HEK293T (cell line): Measurements from ENCODE around the gene NMT1.

Experiments
- BHLHE40 ChIP-seq: fragments of 450-650 bp; IDR thresholded peaks from 2 replicates; pipeline ENCODE4 v1.6.1; 2016; ENCODE audit warnings: mild to moderate bottlenecking, moderate library complexity, borderline replicate concordance
- ELF4 ChIP-seq: fragments of 450-650 bp; IDR thresholded peaks from 2 replicates; pipeline ENCODE4 v1.6.1; 2017; ENCODE audit warnings: antibody characterized with exemption
- FOXM1 ChIP-seq: fragments of 450-650 bp; IDR thresholded peaks from 2 replicates; pipeline ENCODE4 v1.6.1; 2017; ENCODE audit warnings: mild to moderate bottlenecking, borderline replicate concordance
- PKNOX1 ChIP-seq: fragments of 450-650 bp; IDR thresholded peaks from 2 replicates; pipeline ENCODE4 v1.6.1; 2016
- SP1 ChIP-seq: fragments of 450-650 bp; IDR thresholded peaks from 2 replicates; pipeline ENCODE4 v1.6.1; 2017
- SUZ12 ChIP-seq: fragments of 450-650 bp; IDR thresholded peaks from 2 replicates; pipeline ENCODE4 v1.6.1; 2016; ENCODE audit warnings: mild to moderate bottlenecking

- no peak for TF ChIP-seq PKNOX1
- no peak for TF ChIP-seq FOXM1
- TF ChIP-seq SUZ12: no peak
- no peak for TF ChIP-seq ELF4
- no peak for TF ChIP-seq SP1
- TF ChIP-seq BHLHE40: no peak
Observed at GRCh38 chr17:45149669-45150664, 88.8 kb downstream of the NMT1 start.
